Measurements from ENCODE around the gene SSX7. TPM values are rescaled to one million over a fixed set of nuclear protein-coding genes. Genes with fewer than 3 reads are reported as not detected.
"Not testable (repeated sequence)": the region's sequence is repeated elsewhere in the genome, so short reads cannot be mapped to it uniquely, and the experiment has no call there.

Gene SSX7, protein sequence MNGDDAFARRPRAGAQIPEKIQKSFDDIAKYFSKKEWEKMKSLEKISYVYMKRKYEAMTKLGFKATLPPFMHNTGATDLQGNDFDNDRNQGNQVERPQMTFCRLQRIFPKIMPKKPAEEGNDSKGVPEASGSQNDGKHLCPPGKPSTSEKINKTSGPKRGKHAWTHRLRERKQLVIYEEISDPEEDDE
- not detected for total RNA-seq (ENCODE audit: unreplicated experiment)
- long read RNA-seq, result 0 reads

DNA sequence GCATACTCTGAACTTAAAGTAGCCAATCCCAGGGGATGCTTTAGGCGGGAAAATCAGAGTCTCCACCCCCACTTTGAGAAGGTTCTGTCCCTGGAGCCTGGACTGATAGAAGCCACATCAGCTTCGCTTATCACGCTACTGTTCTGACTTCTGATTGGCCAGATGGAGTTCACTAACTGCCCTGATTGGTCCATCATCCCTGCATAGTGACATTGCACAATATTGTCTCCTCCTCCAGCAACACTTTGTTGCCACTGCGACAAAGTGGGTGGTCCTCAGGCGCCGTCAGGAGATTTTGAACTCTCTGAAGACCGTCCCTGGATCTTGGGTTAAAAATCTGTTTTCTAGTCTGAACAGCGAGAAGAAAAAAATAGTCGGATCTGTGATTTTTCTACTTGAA is at the start of gene SSX7:
TSS of gene SSX7 (minus strand) at position 101 of the 400 bp plus-strand sequence. CDS start 1,428 bp downstream, outside the sequence.
- not testable (repeated sequence) for H3K27me3 Mint-ChIP-seq (ENCODE audit: unreplicated experiment); H3K36me3 Mint-ChIP-seq (ENCODE audit: unreplicated experiment); DNase-seq; H3K9me3 Mint-ChIP-seq (ENCODE audit: unreplicated experiment); H3K4me1 Mint-ChIP-seq (ENCODE audit: low read depth, unreplicated experiment); H3K27ac Mint-ChIP-seq (ENCODE audit: unreplicated experiment); H3K4me3 Mint-ChIP-seq (ENCODE audit: unreplicated experiment)

DNA sequence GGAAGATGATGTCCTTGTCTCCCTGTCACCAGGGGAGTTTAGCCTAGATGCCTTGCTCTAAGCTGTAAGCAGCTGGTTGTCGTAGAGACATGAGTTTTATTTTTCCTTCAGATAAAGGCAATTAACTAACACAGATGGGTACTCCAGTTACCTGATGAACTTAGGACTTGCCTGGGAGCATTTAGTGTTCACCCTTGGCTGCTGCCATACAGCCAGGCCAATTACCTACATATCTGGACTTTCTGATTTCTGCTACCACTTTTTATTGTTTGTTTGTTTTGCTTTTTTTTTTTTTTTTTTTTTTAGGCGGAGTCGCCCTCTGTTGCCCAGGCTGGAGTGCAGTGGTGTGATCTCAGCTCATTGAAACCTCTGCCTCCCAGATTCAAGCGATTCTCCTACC is 37.3 kb upstream of the SSX7 start:
- not testable (repeated sequence) for H3K36me3 Mint-ChIP-seq (ENCODE audit: unreplicated experiment); H3K27me3 Mint-ChIP-seq (ENCODE audit: unreplicated experiment); DNase-seq; H3K4me1 Mint-ChIP-seq (ENCODE audit: low read depth, unreplicated experiment); H3K9me3 Mint-ChIP-seq (ENCODE audit: unreplicated experiment); H3K4me3 Mint-ChIP-seq (ENCODE audit: unreplicated experiment); H3K27ac Mint-ChIP-seq (ENCODE audit: unreplicated experiment)

DNA sequence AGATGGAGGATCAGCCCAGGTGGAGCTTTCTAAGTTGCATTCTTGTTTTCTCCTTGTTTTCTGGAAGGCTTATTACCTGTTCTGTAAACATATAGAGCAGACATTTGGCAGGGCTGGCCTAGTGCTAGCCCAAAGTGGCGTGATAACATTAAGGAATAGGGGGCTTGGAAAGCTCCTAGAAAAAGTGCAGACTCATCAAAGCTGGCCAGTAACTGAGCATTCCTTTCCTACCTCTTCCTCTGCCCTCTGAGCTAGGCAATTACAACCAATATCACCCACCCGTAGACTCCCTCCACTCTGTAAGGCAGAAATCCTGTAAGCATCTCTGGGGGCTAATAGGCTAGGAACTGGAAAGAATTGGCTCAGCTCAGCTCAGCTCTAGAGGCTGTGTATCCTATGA is 7.5 kb upstream of the SSX7 start:
- H3K27me3 Mint-ChIP-seq (ENCODE audit: unreplicated experiment); H3K27ac Mint-ChIP-seq (ENCODE audit: unreplicated experiment); H3K36me3 Mint-ChIP-seq (ENCODE audit: unreplicated experiment); H3K4me3 Mint-ChIP-seq (ENCODE audit: unreplicated experiment); H3K9me3 Mint-ChIP-seq (ENCODE audit: unreplicated experiment); DNase-seq; H3K4me1 Mint-ChIP-seq (ENCODE audit: low read depth, unreplicated experiment): not testable (repeated sequence)

DNA sequence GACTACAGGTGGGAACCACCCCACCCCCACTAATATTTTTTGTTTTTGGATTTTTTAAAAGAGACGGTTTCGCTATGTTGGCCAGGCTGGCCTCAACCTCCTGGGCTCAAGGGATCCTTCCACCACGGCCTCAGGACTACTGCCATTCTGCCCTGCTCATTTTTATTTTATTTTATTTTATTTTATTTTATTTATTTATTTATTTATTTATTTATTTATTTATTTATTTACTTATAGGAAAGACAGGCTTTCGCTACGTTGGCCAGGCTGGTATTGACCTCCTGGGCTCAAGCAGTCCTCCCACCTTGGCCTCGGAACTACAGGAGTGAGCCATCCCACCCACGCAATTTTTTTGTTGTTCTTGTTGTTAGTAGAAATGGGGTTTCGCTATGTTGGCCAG is 775 bp upstream of the SSX7 start:
- not testable (repeated sequence) for H3K27me3 Mint-ChIP-seq (ENCODE audit: unreplicated experiment); H3K4me1 Mint-ChIP-seq (ENCODE audit: low read depth, unreplicated experiment); H3K4me3 Mint-ChIP-seq (ENCODE audit: unreplicated experiment); H3K9me3 Mint-ChIP-seq (ENCODE audit: unreplicated experiment); H3K36me3 Mint-ChIP-seq (ENCODE audit: unreplicated experiment); DNase-seq; H3K27ac Mint-ChIP-seq (ENCODE audit: unreplicated experiment)

DNA sequence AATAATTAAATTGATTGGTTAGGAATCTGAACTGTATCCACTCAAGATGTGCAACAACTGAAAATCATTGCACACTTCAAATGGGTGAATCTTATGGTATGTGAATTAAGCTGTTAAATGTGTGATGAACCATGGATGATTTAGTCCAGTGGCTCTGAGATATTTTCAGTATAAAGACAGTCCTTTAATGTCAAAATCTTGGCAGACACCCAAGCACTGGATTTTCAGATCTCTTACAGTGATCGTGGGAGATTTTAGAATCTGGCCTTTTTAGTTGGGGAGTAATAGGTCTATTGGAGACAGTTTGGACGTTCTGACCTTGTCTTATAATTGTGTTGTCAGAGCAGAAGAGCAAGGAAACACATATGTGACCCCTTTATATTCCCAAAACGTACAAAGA is 4.0 kb downstream of the SSX7 start:
- H3K4me3 Mint-ChIP-seq (ENCODE audit: unreplicated experiment); H3K36me3 Mint-ChIP-seq (ENCODE audit: unreplicated experiment); H3K27ac Mint-ChIP-seq (ENCODE audit: unreplicated experiment); H3K27me3 Mint-ChIP-seq (ENCODE audit: unreplicated experiment); H3K9me3 Mint-ChIP-seq (ENCODE audit: unreplicated experiment); DNase-seq; H3K4me1 Mint-ChIP-seq (ENCODE audit: low read depth, unreplicated experiment): not testable (repeated sequence)

DNA sequence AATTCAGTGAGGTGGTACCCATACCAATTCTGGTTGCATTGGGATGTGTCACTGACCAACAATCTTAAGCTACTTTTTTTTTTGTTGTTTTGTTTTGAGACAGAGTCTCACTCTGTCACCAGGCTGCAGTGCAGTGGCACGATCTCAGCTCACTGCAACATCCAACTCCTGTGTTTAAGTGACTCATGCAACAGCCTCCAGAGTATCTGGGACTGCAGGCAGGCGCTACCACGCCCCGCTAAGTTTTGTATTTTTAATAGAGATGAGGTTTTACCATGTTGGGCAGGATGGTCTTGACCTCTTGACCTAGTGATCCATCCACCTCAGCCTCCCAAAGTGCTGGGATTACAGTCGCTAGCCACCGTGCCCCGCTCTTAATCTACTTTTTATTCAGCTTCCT is 5.7 kb downstream of the SSX7 start:
- not testable (repeated sequence) for H3K27me3 Mint-ChIP-seq (ENCODE audit: unreplicated experiment); H3K9me3 Mint-ChIP-seq (ENCODE audit: unreplicated experiment); H3K4me3 Mint-ChIP-seq (ENCODE audit: unreplicated experiment); H3K4me1 Mint-ChIP-seq (ENCODE audit: low read depth, unreplicated experiment); H3K27ac Mint-ChIP-seq (ENCODE audit: unreplicated experiment); DNase-seq; H3K36me3 Mint-ChIP-seq (ENCODE audit: unreplicated experiment)

DNA sequence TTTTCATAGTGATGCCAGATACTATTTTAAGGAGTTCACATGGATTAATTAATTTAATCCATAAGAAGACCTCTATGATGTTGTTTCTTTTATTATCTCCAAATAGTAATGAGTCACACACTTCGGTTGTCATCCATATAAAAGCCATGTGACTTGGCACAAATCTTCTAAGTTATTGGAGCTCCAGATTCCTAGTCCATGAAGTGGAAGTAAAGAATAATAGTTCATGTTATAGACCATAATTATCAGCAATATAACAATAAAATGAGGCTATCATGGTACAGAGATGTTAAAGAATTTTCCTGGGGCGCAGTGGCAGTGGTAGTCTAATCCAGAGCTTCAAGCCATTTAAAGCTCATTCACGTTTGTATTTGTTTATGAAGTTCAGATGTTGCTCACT is 26.2 kb downstream of the SSX7 start:
- DNase-seq; H3K4me3 Mint-ChIP-seq (ENCODE audit: unreplicated experiment); H3K27me3 Mint-ChIP-seq (ENCODE audit: unreplicated experiment); H3K36me3 Mint-ChIP-seq (ENCODE audit: unreplicated experiment); H3K9me3 Mint-ChIP-seq (ENCODE audit: unreplicated experiment); H3K27ac Mint-ChIP-seq (ENCODE audit: unreplicated experiment); H3K4me1 Mint-ChIP-seq (ENCODE audit: low read depth, unreplicated experiment): not testable (repeated sequence)

DNA sequence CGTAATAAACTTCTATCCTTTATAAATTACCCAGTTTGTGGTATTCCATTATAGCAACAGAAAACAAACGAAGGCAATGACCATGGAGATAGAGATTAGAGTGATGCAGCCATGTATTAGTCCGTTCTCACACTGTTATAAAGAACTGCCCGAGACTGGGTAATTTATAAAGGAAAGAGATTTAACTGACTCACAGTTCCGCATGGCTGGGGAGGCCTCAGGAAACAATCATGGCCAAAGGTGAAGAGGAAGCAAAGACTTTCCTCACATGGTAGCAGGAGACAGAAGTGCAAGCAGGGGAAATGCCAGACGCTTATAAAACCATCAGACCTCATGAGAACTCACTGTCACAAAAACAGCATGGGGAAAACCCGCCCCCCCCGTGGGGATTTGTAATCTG is 34.0 kb downstream of the SSX7 start:
- not testable (repeated sequence) for DNase-seq; H3K4me1 Mint-ChIP-seq (ENCODE audit: low read depth, unreplicated experiment); H3K9me3 Mint-ChIP-seq (ENCODE audit: unreplicated experiment); H3K36me3 Mint-ChIP-seq (ENCODE audit: unreplicated experiment); H3K27me3 Mint-ChIP-seq (ENCODE audit: unreplicated experiment); H3K4me3 Mint-ChIP-seq (ENCODE audit: unreplicated experiment); H3K27ac Mint-ChIP-seq (ENCODE audit: unreplicated experiment)

DNA sequence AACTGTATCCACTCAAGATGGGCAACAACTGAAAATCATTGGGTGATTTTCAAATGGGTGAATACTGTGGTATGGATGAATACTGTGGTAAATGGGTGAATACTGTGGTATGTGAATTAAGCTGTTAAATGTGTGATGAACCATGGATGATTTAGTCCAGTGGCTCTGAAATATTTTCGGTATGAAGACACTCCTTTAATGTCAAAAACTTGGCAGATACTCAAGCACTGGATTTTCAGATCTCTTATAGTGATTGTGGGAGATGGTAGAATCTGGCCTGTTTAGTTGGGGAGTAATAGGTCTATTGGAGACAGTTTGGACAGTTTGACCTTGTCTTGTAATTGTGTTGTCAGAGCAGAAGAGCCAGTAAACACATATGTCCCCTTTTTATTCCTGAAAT is 45.7 kb downstream of the SSX7 start:
- Mint-ChIP-seq H3K9me3 (ENCODE audit: unreplicated experiment) (no peaks in the 10 kb centered on the region), H3K36me3 (ENCODE audit: unreplicated experiment) (no peaks in the 10 kb centered on the region), H3K27ac (ENCODE audit: unreplicated experiment) (no peak overlapping the region), H3K27me3 (ENCODE audit: unreplicated experiment) (peaks cover 1% of the 10 kb centered on the region), H3K4me1 (ENCODE audit: low read depth, unreplicated experiment) (no peaks in the 10 kb centered on the region), H3K4me3 (ENCODE audit: unreplicated experiment) (no peak overlapping the region)
- DNase-seq, result no peak
- TF ChIP-seq, protein P1, sequence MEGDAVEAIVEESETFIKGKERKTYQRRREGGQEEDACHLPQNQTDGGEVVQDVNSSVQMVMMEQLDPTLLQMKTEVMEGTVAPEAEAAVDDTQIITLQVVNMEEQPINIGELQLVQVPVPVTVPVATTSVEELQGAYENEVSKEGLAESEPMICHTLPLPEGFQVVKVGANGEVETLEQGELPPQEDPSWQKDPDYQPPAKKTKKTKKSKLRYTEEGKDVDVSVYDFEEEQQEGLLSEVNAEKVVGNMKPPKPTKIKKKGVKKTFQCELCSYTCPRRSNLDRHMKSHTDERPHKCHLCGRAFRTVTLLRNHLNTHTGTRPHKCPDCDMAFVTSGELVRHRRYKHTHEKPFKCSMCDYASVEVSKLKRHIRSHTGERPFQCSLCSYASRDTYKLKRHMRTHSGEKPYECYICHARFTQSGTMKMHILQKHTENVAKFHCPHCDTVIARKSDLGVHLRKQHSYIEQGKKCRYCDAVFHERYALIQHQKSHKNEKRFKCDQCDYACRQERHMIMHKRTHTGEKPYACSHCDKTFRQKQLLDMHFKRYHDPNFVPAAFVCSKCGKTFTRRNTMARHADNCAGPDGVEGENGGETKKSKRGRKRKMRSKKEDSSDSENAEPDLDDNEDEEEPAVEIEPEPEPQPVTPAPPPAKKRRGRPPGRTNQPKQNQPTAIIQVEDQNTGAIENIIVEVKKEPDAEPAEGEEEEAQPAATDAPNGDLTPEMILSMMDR (IDR thresholded peaks at IDR 0.05; ENCODE audit: partially characterized antibody, unreplicated experiment), result no peak

DNA sequence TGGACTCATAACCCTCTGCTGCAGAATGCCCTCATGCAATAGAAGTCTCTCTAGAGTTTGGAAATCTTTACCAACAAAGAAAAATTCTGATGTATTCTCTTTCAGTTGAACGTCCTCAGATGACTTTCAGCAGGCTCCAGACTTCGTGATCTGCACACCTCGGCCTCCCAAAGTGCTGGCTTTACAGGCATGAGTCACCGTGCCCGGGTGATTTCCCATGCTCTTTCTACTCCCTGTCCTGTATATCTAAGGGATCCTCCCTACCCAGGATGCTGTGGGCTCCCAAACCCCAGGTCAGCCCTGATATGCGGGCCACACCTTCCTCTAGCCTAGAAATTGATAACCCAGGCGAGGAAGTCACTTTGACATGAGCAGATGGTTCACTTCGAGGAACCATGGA is 51.5 kb downstream of the SSX7 start:
- H3K4me3 Mint-ChIP-seq (ENCODE audit: unreplicated experiment); H3K4me1 Mint-ChIP-seq (ENCODE audit: low read depth, unreplicated experiment); DNase-seq; H3K36me3 Mint-ChIP-seq (ENCODE audit: unreplicated experiment); H3K27me3 Mint-ChIP-seq (ENCODE audit: unreplicated experiment); H3K27ac Mint-ChIP-seq (ENCODE audit: unreplicated experiment); H3K9me3 Mint-ChIP-seq (ENCODE audit: unreplicated experiment): not testable (repeated sequence)
